Measurements from ENCODE around the gene LEUTX.

The LEUTX gene

DNA sequence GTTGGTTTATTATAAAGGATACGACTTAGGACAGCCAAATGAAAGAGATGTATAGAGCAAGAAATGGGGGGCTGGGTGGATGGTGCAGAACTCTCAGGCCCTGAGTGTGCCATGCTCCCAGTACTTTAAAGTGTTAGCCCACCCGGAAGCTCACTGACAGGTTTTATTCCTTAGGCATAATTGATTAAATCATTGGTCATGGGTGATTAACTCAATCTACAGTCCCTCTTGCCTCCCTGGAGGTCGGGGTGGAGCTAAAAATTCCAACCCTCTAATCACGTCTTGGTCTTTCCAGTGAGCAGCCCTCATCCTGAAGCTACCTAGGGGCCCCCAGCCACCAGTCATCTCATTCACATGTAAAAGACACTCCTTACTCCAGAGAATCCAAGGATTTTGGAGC lies 9.9 kb upstream of the LEUTX start:
- no peak overlapping the region for H3K4me3 ChIP-seq (replicated peaks; ENCODE audit: low read depth, low read length)
- TF ChIP-seq CTCF (IDR thresholded peaks at IDR 0.05; ENCODE audit: low read depth, low read length, missing control alignments) = no peak
- DNase-seq (ENCODE audit: extremely low read depth, low read depth) = no peak

GRCh38 chr19:39780894-39781293 lies 2.2 kb downstream of the LEUTX start:
- DNase-seq (ENCODE audit: extremely low read depth, low read depth) = no peak
- H3K4me3 ChIP-seq (replicated peaks; ENCODE audit: low read depth, low read length) = no peak overlapping the region
- TF ChIP-seq CTCF (IDR thresholded peaks at IDR 0.05; ENCODE audit: low read depth, low read length, missing control alignments) = no peak

DNA sequence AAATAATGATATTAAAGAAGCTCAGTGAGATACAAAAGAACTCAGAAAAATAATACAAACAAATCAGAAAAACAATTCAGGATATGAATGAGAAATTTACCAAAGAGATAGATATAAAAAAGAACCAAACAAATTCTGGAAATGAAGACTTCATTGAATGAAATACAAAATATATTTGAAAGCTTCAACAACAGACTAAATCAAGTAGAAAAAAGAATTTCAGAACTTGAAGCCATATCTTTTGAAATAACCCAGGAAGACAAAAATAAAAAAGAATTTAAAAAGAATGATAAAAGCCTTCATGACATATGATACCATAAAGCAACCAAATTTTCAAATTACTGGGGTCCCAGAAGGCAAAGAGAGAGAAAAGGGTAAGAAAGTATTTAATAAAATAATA lies 9.6 kb downstream of the LEUTX start:
- no peak overlapping the region for H3K4me3 ChIP-seq (replicated peaks; ENCODE audit: low read depth, low read length)
- DNase-seq (ENCODE audit: extremely low read depth, low read depth) = no peak
- TF ChIP-seq CTCF (IDR thresholded peaks at IDR 0.05; ENCODE audit: low read depth, low read length, missing control alignments) = no peak

DNA sequence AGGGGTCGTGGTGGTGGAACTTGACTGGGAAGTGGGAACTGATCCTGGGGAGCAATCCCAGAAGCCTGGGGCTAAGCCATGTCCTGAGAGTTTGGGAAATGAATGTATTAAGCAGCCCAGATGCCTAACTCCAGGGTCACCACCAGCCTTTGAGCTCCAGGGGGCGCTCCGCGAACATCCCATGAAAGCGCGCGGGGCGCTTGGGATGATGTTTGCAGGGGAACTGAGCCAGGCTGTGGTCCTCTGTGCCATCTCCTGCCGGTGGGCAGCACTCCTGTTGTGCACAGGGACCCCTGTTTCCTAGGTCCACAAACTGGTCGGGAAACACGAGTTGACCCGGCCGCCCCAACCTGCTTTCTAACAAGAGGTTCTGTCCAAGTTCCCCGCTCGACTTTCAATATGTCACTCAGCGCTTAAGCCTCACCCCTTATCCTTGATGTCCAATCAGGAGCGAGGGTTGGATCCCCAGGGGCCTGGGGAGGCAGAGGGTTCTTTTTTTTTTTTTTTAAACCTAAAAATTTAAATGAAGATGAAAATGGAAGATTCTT lies 14.4 kb downstream of the LEUTX start:
- H3K4me3 ChIP-seq (replicated peaks; ENCODE audit: low read depth, low read length) = peak overlapping the region; percentile 29
- peak; percentile 27 for DNase-seq (ENCODE audit: extremely low read depth, low read depth)
- peak; percentile 92 for TF ChIP-seq CTCF (IDR thresholded peaks at IDR 0.05; ENCODE audit: low read depth, low read length, missing control alignments)

DNA sequence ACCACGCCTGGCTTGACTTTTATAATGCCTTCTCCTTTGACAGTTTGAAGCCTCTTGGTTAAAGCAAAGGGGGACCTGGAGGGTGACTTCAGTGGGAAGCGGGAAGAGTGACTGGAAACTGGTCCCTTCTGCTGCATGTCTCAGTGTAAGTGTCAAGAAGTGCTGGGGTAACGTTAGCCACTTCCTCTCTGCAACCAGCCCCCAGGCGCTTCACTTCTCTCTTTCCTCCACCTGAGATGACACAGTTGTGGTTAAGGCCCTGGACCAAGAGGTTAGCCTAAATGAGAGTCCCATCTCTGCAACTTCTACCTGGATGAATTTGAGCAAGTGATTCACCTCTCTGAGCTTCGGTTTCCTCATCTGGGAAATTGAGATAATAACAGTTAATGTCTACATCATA lies 16.3 kb downstream of the LEUTX start:
- no peak for DNase-seq (ENCODE audit: extremely low read depth, low read depth)
- H3K4me3 ChIP-seq (replicated peaks; ENCODE audit: low read depth, low read length) = no peak overlapping the region
- TF ChIP-seq CTCF (IDR thresholded peaks at IDR 0.05; ENCODE audit: low read depth, low read length, missing control alignments) = no peak

DNA sequence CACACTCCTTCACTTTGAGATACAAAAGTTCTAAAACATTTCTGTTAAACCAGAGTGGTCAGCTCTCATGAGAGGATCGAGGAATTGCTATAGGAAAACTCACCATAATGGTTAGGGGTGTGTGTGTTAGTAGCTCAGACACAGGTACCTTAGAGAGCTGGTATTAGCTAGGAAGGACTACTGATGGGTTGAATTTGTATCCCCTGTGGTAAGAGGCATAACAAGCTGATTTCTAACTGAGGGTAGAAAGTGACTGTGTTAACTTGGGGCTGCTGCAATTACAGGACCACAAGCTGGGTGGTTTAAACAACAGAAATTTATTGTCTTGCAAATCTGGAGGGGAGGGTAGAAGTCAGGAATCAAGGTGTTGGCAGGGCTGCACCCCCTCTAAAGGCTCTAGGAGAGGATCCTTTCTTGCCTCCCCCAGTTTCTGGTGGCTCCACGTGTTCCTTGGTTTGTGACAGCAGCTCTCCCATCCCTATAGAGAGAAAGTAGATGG lies 17.4 kb downstream of the LEUTX start:
- no peak overlapping the region for H3K4me3 ChIP-seq (replicated peaks; ENCODE audit: low read depth, low read length)
- TF ChIP-seq CTCF (IDR thresholded peaks at IDR 0.05; ENCODE audit: low read depth, low read length, missing control alignments) = no peak
- DNase-seq (ENCODE audit: extremely low read depth, low read depth) = no peak

DNA sequence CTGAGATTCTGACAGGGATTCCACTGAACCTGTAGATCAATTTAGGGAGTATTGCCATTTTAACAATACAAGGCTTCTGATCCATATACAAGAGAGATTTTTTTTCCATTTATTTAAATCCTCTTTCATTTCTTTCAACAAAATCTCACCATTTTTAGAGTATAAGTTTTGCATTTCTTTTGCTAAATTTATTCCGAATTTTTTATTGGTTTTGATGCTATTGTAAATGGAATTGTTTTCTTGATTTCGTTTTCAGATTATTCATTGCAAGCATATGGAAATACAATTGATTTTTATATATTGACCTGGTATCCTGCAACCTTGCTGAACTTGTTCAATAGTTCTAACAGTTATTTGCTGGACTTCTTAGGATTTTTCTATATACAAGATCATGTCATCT lies 18.4 kb downstream of the LEUTX start:
- no peak for DNase-seq (ENCODE audit: extremely low read depth, low read depth)
- no peak overlapping the region for H3K4me3 ChIP-seq (replicated peaks; ENCODE audit: low read depth, low read length)
- no peak for TF ChIP-seq CTCF (IDR thresholded peaks at IDR 0.05; ENCODE audit: low read depth, low read length, missing control alignments)

Measured in HFF-Myc (cell line).